GM18868 (cell line): ENCODE results near the gene SMYD3.
A peak's percentile ranks its signal among the peaks of the same experiment; 100 is the strongest.

Source experiments
- ATAC-seq: cut with Tn5 transposase; IDR thresholded peaks from one replicate; pipeline ENCODE4 v1.9.1; 2021; ENCODE audit warnings: mild to moderate bottlenecking, moderate library complexity; ENCODE audit not compliant: unreplicated experiment

Gene SMYD3

DNA sequence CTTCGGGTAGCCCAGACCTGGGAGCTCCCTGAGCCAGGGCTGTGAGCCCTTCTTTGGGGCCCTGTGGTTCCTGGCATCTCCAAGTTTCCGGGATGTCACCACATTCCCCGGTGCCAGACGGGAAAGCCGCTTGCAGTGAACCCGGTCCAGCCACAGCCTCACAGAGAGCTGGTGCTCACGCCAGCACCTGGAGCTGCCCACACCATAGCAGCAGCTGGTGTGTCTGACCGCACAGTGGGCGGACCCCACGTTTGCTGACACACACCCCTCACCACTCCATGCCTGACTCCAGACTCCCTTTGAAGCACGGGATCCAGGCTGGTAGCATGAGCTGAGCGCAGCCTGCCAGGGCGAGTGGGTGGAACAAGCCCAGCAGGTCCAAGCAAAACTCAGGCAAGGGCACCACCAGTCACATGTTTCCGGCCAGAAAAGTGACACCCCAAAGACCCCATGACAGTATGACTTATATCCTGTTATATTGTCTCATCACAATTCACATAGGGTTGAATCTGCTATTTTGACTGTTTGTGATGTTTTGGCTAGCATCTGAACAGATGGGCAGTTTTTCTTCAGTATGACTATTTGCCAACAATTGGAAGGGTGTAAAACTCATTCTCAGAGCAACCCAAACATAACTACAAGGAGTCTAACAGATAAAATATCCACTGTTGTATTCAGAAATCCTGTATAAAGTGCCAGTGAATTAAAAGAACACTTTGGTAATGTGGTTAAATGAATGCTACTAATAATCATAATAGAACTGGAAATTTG lies 285.4 kb downstream of the SMYD3 start:
- ATAC-seq, result no peak

DNA sequence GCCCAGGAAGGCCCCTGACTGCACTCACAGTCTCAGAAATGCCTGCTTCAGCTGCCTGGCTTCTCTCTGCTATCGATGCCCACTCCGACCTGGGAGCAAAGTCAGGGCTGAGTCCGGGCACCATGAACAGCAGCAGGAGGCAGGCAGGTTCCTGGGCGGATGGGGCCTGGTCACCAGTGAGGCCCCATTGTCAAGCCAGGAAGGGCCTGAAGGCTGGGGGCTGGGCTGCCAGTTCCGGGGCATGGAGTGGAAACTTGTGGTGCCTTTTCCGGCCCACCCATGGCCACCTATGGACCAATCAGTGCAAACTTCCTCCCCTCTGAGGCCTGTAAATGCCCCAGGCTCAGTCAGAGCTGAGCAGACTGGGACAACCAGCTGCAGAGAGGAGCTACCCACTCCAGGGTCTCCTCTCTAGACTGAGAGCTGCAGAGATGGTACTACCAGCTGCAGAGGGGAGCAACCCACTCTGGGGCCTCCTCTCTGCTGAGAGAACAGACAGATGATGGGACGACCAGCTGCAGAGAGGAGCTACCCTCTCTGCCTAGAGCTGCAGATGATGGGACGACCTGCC lies 286.5 kb downstream of the SMYD3 start:
- ATAC-seq, result no peak

DNA sequence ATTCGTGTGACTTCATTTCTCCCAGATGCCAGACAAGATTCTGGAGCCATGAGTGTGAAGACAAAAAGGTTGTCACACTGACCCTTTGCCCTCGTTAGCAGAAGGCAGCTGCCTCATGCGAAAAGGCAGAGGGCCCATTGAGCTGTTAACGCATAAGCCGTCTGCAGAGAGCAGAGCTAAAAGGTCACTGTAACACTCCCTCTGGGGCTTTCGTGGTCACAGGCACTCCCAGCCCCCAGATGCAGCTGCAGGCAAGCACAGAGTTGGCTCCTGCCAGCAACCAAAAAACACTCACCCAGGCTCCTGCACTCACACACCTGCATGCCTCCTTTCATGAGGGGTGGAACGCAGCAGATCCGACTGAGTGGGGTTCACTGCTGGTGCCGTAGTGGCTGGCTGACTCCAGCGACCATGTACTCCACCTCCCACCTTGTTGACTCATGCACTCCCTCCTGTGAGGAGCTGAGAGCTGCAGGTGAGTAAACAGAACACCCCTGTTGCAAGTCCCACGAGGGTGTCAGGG lies 287.5 kb downstream of the SMYD3 start:
- peak; percentile 53 for ATAC-seq

DNA sequence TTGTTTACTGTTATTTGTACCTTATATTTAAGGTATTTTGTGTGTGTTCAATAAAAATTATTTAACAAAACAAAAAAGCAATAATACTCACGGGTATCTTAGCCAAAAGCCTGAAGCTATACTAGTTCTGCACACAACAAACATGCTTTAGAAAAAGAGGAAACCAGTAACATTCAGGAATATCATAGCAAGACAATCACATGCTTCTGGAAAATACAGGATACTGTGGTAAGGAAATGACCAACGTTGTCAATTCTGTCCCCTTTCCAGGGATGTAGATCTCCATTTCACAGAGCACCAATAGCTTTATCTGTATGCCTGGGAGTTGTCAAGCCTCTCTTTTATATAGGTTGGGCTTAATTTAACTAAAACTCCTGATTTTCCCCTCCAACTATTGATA lies 288.4 kb downstream of the SMYD3 start:
- no peak for ATAC-seq

DNA sequence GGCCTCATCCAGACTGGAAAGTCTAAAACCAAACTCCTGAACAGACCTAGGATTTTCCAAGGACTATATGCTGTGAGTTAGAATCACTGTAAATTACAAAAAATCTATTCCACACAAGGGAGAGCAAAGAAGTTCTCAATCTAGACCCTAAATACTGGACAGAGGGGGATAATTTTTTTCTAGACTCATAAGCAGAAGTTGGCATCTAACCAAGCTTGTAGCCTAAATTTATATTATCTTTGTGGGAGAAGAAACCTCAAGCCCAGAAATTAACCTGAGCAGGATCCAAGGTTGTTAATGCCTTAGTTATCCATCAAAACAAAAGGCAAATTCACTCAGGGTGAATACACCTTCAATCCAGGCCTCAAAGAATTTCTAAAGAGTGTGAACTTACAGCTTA lies 290.2 kb downstream of the SMYD3 start:
- ATAC-seq, result no peak

DNA sequence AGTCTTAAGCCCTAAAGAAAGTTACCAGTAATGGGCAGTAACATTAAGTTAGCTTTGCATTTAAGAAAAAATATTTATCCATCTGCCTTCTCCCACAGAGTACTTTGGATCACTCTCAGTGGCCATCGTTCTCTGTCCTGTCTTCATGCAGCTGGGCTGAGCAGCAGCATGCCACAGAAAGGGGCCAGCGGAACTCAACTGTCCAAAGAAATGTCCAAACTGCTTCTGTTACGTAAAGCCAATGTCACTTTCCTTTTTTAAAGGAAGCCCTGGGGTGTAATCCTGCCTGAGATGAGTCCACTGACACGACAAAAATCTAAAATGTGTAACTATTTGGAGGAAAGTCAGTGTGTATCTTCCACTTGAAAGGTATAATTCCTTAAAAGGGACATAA lies 291.6 kb downstream of the SMYD3 start:
- ATAC-seq, result no peak

DNA sequence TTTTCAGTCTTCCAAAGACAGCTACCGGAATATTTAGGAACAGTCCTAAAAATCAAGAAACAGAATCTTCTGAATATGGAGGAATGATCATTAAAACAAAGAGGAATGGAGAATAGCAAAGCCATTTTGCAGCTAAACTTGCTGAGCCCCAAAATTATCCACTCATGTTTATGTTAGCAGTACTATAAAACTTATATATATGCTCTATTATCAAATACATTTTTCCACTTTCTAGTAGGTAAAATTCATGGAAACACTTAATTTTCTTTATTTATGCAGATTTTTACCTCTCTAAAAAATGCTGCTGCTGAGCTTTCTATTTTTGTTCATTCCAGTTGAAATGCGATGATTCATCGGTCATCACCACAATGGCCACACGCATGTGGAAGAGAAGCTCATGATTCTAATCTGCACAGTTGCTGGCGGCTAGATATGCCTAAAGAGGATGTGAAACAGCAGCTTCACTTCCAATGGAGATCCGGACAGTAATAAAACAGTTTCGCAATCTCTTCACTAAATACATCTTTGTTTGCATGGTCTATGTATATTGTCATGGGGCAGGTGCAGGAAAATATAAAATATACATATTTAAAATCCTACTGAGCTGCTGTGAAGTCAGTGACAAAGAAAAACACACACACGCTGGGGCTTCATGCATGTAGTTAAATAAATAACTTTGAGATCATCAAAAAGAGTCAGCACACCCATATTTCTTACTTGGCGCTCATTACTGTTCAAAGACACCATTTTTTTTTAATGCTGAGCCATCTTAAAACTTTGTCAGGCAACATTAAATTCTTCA lies 292.2 kb downstream of the SMYD3 start:
- peak; percentile 97 for ATAC-seq

DNA sequence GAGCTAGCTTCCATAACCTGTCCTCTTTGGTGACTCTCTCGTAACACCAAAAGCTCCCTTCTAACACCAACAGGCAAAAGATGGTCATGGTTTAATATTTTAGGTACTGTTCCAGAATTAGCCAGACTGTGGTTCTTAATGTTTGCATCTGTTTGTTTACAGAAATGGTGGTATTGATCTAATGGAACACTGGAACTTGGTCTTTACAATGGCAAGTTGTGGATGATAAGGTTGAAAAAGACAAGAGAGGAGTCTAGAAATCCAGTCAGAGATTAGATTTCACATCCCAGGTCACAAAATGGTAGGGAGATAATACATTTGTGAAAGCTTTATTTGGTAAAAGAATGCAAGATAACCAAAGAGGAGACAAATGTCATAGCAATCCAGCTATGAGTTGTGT lies 293.1 kb downstream of the SMYD3 start:
- ATAC-seq, result no peak

DNA sequence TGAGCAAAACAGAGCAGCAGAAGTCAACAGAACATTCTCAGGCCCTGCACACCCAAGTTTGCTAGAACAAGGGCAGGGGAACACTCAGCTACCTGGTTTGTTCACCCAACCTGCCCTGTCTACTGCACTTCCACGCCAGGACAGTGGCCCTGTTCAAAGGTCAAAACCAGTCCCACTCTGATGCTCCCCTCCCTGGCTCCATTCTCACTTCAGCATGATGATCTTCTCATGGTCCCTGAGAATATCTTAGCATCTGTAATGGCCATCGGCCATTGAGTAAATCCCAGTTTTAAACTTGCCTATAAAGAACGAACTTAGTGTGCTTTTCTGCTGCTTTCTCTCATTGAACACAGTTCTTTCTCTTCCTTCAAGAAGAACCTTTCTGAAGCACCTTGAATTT lies 293.6 kb downstream of the SMYD3 start:
- no peak for ATAC-seq

DNA sequence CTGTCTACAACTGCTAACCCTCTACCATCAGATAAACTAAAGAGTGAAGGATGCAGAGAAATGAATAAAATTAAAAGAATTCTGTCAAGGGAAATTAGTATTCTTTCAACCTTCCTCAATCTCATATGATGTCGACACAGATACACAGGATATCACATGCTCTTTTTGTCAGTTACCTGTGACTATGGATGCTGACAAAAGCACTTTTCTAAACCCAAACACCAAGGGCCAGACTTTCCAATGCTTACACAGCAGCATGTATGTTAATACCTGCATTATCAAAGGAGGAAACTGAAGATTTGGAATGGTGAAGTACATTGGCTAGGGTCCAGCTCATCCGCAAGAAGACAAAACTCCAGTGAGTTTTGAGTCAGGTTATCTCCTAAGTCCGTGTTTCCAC lies 294.0 kb downstream of the SMYD3 start:
- ATAC-seq, result no peak

DNA sequence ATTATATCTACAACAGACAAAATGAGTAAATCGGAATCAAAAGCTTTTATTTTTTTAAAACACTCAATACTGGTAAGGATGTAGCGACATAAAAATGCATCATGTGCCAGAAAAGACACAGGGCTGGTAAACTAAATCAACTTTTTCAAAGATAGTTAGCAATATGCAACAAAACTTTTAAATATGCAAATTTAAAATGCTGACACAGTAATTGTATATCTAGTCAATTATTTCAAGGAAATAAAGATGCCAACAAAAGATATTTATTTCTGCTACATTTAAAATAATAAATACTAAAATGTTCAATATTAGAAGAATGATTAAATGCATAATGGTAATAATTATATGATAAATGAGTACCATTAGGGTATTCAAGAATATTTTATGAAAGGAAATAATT lies 295.1 kb downstream of the SMYD3 start:
- no peak for ATAC-seq

DNA sequence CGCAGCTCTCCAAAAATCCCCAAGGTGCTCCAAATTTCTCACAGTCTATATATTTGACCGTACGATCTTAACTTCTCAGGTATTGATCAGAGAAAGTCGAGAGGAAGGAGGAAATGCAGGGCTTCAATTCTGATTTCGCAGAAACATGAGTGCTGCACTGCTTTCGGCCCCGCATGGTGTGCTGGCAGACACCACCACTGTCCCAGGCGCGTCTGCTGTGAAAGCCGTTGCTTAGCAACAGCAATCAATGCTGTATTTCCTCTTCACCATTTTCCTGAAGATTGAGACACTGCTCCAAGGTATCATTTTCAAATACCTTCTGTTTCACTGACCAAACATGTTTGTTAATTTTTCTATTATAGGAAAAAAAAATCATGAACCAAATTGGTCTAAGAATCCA lies 296.3 kb downstream of the SMYD3 start:
- ATAC-seq, result no peak

DNA sequence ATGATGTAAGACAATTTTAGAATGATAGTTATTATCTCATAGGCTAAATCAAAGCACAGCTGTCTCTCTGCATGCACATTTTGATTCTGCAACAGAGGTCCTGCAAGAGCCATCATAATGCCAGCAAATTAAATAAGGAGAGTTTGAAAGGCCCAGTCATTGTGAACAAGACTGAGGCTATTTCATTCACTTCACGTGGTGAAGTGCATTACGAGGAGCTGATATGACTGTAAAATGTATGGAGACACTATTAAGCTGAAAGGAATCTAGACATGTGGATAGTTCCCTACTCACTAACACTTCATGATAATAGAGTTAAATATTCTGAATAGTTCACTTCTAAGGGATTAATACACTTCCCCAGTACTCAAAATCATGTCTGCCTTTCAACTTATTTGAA lies 299.0 kb downstream of the SMYD3 start:
- no peak for ATAC-seq

DNA sequence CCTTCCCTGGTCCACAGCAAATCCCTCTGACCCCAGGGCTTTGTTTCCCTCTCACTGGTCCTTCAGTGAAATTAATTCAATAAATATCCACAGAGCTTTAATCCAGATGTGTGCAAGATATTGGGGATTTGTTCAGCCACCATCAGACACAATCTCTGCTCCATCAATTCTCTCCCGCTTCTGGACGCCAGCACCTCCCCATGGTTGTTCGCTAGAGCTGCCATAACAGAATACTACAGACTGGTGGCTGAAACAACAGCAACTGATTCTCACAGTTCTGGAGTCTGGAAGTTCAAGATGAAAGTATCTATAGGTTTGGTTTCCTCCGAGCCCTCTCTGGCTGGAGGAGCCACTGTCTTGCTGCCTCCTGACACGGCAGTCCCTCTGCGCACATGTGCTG lies 303.9 kb downstream of the SMYD3 start:
- ATAC-seq, result no peak

DNA sequence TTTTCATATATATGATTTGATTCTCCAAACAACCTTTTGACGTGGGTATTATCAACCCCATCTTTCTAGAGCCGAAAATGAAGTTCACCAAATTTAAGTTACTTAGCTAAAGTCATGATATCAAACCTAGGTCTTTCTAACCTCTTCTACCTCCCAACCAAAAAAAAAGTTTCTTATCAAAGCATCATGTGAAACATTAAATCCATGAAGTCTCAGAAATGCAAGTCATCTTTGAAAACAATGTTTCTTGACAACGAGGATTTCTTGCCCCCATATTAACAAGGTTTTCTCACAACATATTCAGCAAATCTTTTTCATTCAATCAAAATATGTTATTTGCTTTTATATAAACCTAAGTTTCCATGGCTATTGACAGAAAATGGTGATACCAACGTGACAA lies 306.3 kb downstream of the SMYD3 start:
- ATAC-seq, result no peak

DNA sequence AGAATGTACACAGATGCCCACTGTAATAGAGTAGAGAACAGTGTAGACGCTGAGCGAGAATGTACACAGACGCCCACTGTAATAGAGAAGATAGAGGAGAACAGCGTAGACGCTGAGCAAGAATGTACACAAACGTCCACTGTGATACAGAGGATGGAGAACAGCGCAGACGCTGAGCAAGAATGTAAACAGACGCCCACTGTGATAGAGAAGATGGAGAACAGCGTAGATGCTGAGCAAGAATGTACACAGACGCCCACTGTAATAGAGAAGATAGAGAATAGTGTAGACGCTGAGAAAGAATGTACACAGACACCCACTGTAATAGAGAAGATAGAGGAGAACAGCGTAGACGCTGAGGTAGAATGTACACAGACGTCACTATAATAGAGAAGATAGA lies 306.9 kb downstream of the SMYD3 start:
- ATAC-seq, result no peak

DNA sequence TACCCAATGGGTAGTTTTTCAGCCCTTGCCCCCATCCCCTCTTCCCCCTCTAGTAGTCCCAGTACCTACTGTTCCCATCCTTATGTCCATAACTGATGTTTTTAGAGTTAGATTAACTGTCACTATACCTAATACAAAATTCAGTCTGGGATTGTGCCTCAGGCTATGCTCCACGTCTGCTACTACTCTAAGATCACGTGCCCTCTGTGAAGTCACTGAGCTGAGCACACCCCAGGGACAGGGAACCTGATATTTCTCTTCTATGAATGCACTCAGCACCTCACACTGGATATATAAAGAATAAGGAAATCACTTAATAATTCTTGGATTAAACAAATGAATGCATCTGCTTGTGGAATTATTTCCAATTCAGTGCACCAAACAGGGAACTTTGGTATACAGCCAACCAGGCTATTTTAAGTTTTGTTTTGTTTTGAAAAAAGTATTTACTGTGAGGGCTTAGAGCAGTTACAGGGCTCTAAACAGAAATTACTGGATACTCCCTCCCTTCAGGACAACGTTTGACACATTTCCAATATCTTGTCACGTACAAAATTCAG lies 307.9 kb downstream of the SMYD3 start:
- ATAC-seq, result no peak

DNA sequence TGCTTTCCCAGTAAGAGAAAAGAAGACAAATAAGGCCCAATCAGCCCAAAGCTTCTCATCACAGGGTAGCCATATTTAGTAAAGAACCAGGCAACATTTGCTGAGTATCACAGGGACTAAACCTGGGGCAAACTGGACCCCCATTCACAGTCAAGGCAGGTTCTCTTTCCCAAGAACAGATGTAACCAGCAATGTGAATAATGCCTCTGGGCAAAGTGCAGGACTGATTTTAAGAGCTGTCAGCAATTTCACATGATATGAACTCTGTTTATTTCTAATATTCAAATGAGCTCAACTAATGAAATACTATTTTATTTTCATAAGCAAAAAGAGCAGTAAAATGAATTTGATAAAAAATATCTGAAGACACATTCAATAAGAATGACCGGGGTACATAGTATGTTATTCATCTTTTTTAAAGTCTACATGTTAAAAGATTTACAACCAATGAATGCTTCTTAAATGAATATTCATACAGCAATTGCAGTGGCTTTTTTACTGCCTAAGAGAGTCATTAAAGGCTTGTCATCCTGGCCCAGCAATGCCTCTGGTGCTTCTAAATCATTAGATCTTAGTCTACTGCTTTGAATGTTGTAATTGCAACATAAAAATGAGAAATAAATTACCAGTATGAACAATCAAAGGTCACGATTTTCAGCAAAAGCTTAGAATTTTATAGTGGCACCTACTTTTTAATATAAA lies 308.8 kb downstream of the SMYD3 start:
- ATAC-seq, result no peak

DNA sequence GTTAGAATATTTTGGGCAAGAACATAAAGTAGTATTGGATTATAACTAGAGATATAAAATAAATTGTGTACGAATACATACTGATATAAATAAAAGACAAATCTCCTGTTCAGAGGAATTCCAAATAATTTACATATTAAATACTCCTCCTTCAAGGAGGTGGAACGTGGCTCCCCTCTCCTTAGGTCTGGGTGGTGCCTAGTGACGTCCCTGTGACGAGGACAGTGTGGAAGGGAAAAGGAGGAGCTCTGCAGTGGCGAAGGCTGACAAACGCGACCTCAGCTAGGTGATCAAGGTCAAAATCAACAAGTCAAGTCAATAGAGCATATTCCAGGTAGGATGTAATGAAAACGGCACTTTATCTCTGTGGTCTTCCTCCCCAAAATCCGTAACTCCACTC lies 310.0 kb downstream of the SMYD3 start:
- no peak for ATAC-seq

DNA sequence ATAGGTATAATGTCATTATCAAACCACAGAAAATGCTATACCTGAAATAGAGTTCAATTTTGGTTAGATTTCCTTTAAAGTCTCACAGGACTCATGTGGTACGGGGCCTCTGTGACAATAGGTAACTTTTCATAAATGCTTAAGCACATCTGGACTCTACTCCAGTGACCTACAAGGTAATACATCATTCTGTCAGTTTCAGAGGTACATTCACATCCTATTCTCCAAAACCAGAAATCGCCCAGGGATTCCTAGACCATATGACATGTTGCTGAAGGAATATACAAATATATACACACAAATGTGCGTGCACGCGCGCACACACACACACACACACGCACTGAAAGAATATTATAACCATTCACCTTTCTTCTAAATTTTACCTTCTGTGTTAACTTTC lies 311.8 kb downstream of the SMYD3 start:
- ATAC-seq, result no peak

DNA sequence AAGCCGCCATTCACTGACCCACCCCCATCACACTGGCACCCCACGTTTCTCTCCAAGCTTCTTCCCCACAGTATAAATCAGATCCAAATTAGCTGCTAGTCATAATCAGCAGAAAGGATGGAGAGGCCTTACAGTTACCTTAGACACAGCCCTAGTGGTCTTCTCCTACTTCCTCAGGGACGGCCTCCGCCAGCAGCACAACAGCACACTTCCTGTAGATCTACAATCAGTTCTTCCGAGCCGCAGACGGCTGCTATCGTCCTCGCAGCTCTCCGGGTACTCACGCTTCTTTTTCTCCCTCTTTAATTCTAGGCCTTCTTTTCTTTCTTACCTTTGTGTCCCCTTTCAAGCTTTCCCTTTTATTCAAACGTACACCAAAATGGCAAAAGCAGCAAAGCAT lies 313.5 kb downstream of the SMYD3 start:
- ATAC-seq, result no peak
